OCI-LY7 (cell line): Measurements from ENCODE around the gene CCNB3. TPM values are rescaled to one million over a fixed set of nuclear protein-coding genes. Genes with fewer than 3 reads are reported as not detected.

ENCODE experiments used
- BruUV-seq: library from RNA; stranded (reverse); fragments of 400-500 nt; replicated peaks from 2 replicates; lab custom pipeline; 2021; lab: Mats Ljungman, UMichigan
- CTCF ChIA-PET: fragments of 300-600 bp; sonication (Branson Sonifier 250); formaldehyde crosslinking; loops from one replicate; lab custom pipeline; 2022; ENCODE audit warnings: antibody characterized with exemption; ENCODE audit not compliant: unreplicated experiment; lab: Charles Lee
- POLR2A ChIA-PET: fragments of 300-600 bp; sonication (Branson Sonifier 250); formaldehyde crosslinking; loops from one replicate; lab custom pipeline; 2022; ENCODE audit warnings: antibody characterized with exemption; lab: Charles Lee
- DNase-seq: peaks from one replicate; pipeline ENCODE4 v3.0.0-alpha.2; 2015; ENCODE audit warnings: low spot score
- H2AFZ ChIP-seq: fragments of 200-600 bp; sonication (generic), shearing (Covaris generic); 2 replicates; pipeline ENCODE4 v1.6.1; 2014; ENCODE audit warnings: mild to moderate bottlenecking, antibody characterized with exemption, low read length, moderate library complexity
- H3K27ac ChIP-seq: fragments of 200-600 bp; sonication (generic); 2 replicates; pipeline ENCODE4 v1.5.1; 2014; ENCODE audit warnings: mixed run types, low read depth, mild to moderate bottlenecking, moderate library complexity, low read length, inconsistent platforms; ENCODE audit not compliant: poor library complexity, severe bottlenecking
- H3K36me3 ChIP-seq: fragments of 200-600 bp; sonication (generic); 2 replicates; pipeline ENCODE4 v1.6.1; 2014; ENCODE audit warnings: mild to moderate bottlenecking, antibody characterized with exemption, low read length, moderate library complexity, mixed read lengths; ENCODE audit not compliant: insufficient read depth
- H3K4me1 ChIP-seq: fragments of 200-600 bp; sonication (generic); 2 replicates; pipeline ENCODE4 v1.5.1; 2014; ENCODE audit warnings: mild to moderate bottlenecking, low read length; ENCODE audit not compliant: insufficient read depth, poor library complexity, severe bottlenecking
- H3K4me2 ChIP-seq: fragments of 200-600 bp; sonication (generic); 2 replicates; pipeline ENCODE4 v1.6.1; 2014; ENCODE audit warnings: mild to moderate bottlenecking, low read length
- H3K4me3 ChIP-seq: fragments of 200-600 bp; sonication (generic); 2 replicates; pipeline ENCODE4 v1.5.1; 2014; ENCODE audit warnings: mild to moderate bottlenecking, low read depth, low read length; ENCODE audit not compliant: poor library complexity, severe bottlenecking
- H3K79me2 ChIP-seq: fragments of 200-600 bp; sonication (generic); 2 replicates; pipeline ENCODE4 v1.6.1; 2016; ENCODE audit warnings: low read depth, mild to moderate bottlenecking, low read length, moderate library complexity, mixed read lengths; ENCODE audit not compliant: insufficient read depth
- H3K9me2 ChIP-seq: fragments of 200-600 bp; sonication (generic); 2 replicates; pipeline ENCODE4 v1.6.1; 2016; ENCODE audit warnings: mild to moderate bottlenecking, low read length, mixed read lengths; ENCODE audit not compliant: insufficient read depth
- H3K9me3 ChIP-seq: fragments of 200-600 bp; sonication (generic); 2 replicates; pipeline ENCODE4 v1.6.1; 2014; ENCODE audit warnings: mild to moderate bottlenecking, mixed run types, low read length, mixed read lengths
- H4K20me1 ChIP-seq: fragments of 200-600 bp; sonication (generic); 2 replicates; pipeline ENCODE4 v1.6.1; 2014; ENCODE audit warnings: mild to moderate bottlenecking, antibody characterized with exemption, low read length, moderate library complexity, mixed read lengths; ENCODE audit not compliant: insufficient read depth
- CTCF ChIP-seq: fragments of 200-600 bp; sonication (generic); conservative IDR thresholded peaks from 2 replicates; pipeline ENCODE4 v1.5.1; 2014; ENCODE audit warnings: mild to moderate bottlenecking, antibody characterized with exemption, low read length, moderate library complexity, mixed read lengths
- EZH2phosphoT487 ChIP-seq: fragments of 200-600 bp; sonication (generic); IDR thresholded peaks from 2 replicates; pipeline ENCODE4 v1.6.1; 2018; ENCODE audit warnings: low read depth, borderline replicate concordance, mild to moderate bottlenecking, mixed run types, antibody characterized with exemption, low read length, moderate library complexity, mixed read lengths
- intact Hi-C: fragments of 100-400 bp; cut with micrococcal nuclease; formaldehyde crosslinking; loops from one replicate; pipeline ENCODE4 v1.10.0; 2022; ENCODE audit not compliant: unreplicated experiment
- small RNA-seq: library from RNA; depleted of rRNA; stranded (forward); fragments of <200 nt; gene quantifications from one replicate; pipeline ENCODE3, GENCODE V24; 2014
- total RNA-seq, 2 experiments: library from RNA; depleted of rRNA in 1 of 2; stranded (reverse); fragments of >200 nt in 1 of 2; shearing (Covaris generic) in 1 of 2; gene quantifications; 2 replicates each; pipeline ENCODE4 v1.2.3, GENCODE V29; 2014 to 2022

Gene CCNB3
- total RNA-seq, 2 experiments from 2014 or later: 2.0 to 2.7 TPM

GRCh38 chrX:50393902-50394301, 189.3 kb downstream of the CCNB3 start:
- Histone ChIP-seq H2AFZ (no peak overlapping the region), H3K36me3 (no peaks in the 10 kb centered on the region), H4K20me1 (no peaks in the 10 kb centered on the region), H3K9me2 (no peaks in the 10 kb centered on the region), H3K4me2 (no peak overlapping the region), H3K4me1 (no peaks in the 10 kb centered on the region), H3K4me3 (no peak overlapping the region), H3K9me3 (no peaks in the 10 kb centered on the region), H3K79me2 (no peaks in the 10 kb centered on the region), H3K27ac (no peak overlapping the region)
- ChIA-PET CTCF (no interaction called here), POLR2A (no interaction called here)
- BruUV-seq: no TSS peak
- DNase-seq: no peak
- TF ChIP-seq EZH2phosphoT487 (no peak), CTCF (no peak)
- intact Hi-C loops: no loop called here

Small RNA genes lying within 50 kb of the gene (small RNA-seq; reads per million reads assigned to genes)
- not detected for gene PYY3
- not detected for gene RF00019

Other genes with a start within 250 kb of the CCNB3 start
- gene AKAP4, start 3.8 kb upstream of the CCNB3 start, total RNA-seq (2014; rRNA removed; shearing (Covaris generic)): not detected in 2 replicates
- not detected in 2 replicates for gene AKAP4, start 3.8 kb upstream of the CCNB3 start, total RNA-seq (2022)